ENCODE results near the gene DUSP11.

DNA sequence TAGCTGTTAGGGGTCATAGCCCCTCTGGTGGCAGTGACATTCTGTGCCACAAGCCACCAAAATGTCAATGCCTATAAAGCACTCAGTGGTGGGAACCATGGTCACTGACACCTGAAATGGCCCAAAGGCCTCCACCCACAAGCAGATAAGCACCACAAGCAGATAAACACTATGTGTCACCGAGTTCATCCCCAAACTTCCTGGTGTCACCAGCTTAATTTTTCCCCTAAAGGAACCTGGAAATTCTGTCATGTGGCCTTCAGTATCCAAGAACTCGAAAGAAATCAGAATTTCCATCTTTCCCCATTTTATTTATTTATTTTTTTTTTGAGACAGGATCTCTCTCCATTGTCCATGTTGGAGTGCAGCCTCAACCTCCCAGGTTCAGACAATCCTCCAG is 39.1 kb downstream of the DUSP11 start:
- no peak for TF ChIP-seq POLR2AphosphoS5 (IDR thresholded peaks at IDR 0.05; ENCODE audit: control insufficient read depth, insufficient read depth, low read depth, low read length)
- TF ChIP-seq CBX8 (IDR thresholded peaks at IDR 0.05; ENCODE audit: borderline replicate concordance, extremely low read depth, low read depth, low read length, poor library complexity, severe bottlenecking), result no peak
- no peak for TF ChIP-seq PHF8 (IDR thresholded peaks at IDR 0.05; ENCODE audit: borderline replicate concordance, low read length)
- no peak for TF ChIP-seq MYNN (IDR thresholded peaks at IDR 0.05)
- no peak for TF ChIP-seq MYNN (CRISPR knock-in tag; IDR thresholded peaks at IDR 0.05)
